ENCODE data around the gene KCNJ18.
"Not testable (repeated sequence)": the region's sequence is repeated elsewhere in the genome, so short reads cannot be mapped to it uniquely, and the experiment has no call there.

DNA sequence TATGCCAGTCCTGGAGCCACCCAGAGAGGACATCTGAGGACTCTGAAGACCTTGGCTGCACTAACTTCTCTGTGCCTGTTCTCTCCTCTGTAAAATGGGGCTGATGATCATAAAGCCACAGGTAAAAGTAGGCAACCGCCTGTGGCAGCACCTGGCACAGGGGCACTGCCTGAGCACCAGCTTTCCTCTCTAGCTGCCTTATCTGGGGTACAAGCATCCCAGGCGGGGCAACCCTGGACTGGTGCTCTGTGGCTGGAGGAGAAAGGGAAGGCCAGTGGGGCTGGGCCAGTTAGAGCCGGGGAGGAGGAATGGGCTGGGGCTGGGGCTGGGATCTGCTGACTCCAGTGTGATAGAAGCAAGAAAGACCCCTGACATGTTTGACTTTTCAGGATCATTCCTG, 18.2 kb downstream of the KCNJ18 start:
- TF ChIP-seq, protein P1, sequence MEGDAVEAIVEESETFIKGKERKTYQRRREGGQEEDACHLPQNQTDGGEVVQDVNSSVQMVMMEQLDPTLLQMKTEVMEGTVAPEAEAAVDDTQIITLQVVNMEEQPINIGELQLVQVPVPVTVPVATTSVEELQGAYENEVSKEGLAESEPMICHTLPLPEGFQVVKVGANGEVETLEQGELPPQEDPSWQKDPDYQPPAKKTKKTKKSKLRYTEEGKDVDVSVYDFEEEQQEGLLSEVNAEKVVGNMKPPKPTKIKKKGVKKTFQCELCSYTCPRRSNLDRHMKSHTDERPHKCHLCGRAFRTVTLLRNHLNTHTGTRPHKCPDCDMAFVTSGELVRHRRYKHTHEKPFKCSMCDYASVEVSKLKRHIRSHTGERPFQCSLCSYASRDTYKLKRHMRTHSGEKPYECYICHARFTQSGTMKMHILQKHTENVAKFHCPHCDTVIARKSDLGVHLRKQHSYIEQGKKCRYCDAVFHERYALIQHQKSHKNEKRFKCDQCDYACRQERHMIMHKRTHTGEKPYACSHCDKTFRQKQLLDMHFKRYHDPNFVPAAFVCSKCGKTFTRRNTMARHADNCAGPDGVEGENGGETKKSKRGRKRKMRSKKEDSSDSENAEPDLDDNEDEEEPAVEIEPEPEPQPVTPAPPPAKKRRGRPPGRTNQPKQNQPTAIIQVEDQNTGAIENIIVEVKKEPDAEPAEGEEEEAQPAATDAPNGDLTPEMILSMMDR (IDR thresholded peaks at IDR 0.05; ENCODE audit: low read depth, low read length, poor library complexity, severe bottlenecking) = not testable (repeated sequence)
- TF ChIP-seq EZH2phosphoT487 (IDR thresholded peaks at IDR 0.05; ENCODE audit: borderline replicate concordance, low read length) = not testable (repeated sequence)

Measured in DOHH2 (cell line).